Astrocyte (in vitro differentiated cells and primary cell): ENCODE data around the gene GP9.

Experiments used
- EZH2 ChIP-seq: IDR thresholded peaks from 2 replicates; pipeline ENCODE4 v1.6.1; 2012; ENCODE audit warnings: mild to moderate bottlenecking, low read length, inconsistent platforms; ENCODE audit not compliant: insufficient read depth
- TF ChIP-seq, protein P1 (sequence below): IDR thresholded peaks from 2 replicates; pipeline ENCODE4 v1.5.1; 2011; ENCODE audit warnings: low read depth, mild to moderate bottlenecking, inconsistent platforms, low read length, moderate library complexity; ENCODE audit not compliant: insufficient read depth

- TF ChIP-seq, protein P1, sequence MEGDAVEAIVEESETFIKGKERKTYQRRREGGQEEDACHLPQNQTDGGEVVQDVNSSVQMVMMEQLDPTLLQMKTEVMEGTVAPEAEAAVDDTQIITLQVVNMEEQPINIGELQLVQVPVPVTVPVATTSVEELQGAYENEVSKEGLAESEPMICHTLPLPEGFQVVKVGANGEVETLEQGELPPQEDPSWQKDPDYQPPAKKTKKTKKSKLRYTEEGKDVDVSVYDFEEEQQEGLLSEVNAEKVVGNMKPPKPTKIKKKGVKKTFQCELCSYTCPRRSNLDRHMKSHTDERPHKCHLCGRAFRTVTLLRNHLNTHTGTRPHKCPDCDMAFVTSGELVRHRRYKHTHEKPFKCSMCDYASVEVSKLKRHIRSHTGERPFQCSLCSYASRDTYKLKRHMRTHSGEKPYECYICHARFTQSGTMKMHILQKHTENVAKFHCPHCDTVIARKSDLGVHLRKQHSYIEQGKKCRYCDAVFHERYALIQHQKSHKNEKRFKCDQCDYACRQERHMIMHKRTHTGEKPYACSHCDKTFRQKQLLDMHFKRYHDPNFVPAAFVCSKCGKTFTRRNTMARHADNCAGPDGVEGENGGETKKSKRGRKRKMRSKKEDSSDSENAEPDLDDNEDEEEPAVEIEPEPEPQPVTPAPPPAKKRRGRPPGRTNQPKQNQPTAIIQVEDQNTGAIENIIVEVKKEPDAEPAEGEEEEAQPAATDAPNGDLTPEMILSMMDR, result no peak
- no peak for TF ChIP-seq EZH2
Observed at GRCh38 chr3:129036222-129037092, 24.1 kb upstream of the GP9 start.
